Measurements from ENCODE around the gene CEBPZOS. TPM values are rescaled to one million over a fixed set of nuclear protein-coding genes. Genes with fewer than 3 reads are reported as not detected.

CEBPZOS gene
- total RNA-seq = 10 to 100 TPM; 16.3 to 33.6 (median 20.1) TPM

GRCh38 chr2:37196320-37197195 lies at the start of gene CEBPZOS:
TSS of gene CEBPZOS (plus strand) at chr2:37196496. CDS start at chr2:37199705, 3,209 bp downstream.
- WGBS = under 1% methylated on average over 64 of the region's 72 CpGs
- TF ChIP-seq EP300 (IDR thresholded peaks at IDR 0.05) (peak; percentile 48), POLR2A (IDR thresholded peaks at IDR 0.05) (peak; percentile 17 to 61), POLR2AphosphoS5 (IDR thresholded peaks at IDR 0.05) (peak in 2 of 3 donors; percentile 15 to 68), CTCF (IDR thresholded peaks at IDR 0.05) (peak in 1 of 2 donors; percentile 5)
- H3K4me1 ChIP-seq = peaks cover 32% of the 10 kb centered on the region
- no peaks in the 10 kb centered on the region for H3K27me3 ChIP-seq
- H3K36me3 ChIP-seq = peaks cover 13% of the 10 kb centered on the region
- H3K27ac ChIP-seq = peak within 1 kb of the TSS; percentile 92
- no peaks in the 10 kb centered on the region for H3K9me3 ChIP-seq
- DNase-seq (ENCODE audit: low spot score in 2 of 2) = peak; percentile 89 to 93
- H3K4me3 ChIP-seq = peak within 1 kb of the TSS; percentile 94

GRCh38 chr2:37148325-37148724 lies 48.0 kb upstream of the CEBPZOS start:
- Histone ChIP-seq H3K4me3 (no peak overlapping the region), H3K9me3 (no peaks in the 10 kb centered on the region), H3K4me1 (peaks cover 26% of the 10 kb centered on the region), H3K36me3 (peaks cover 38% of the 10 kb centered on the region), H3K27me3 (no peaks in the 10 kb centered on the region), H3K27ac (no peak overlapping the region)
- DNase-seq (ENCODE audit: low spot score in 2 of 2) = no peak
- TF ChIP-seq POLR2A (IDR thresholded peaks at IDR 0.05) (no peak), POLR2AphosphoS5 (IDR thresholded peaks at IDR 0.05) (no peak), CTCF (IDR thresholded peaks at IDR 0.05) (no peak), EP300 (IDR thresholded peaks at IDR 0.05) (no peak)
- WGBS = 72% methylated on average over 7 of the region's 7 CpGs

GRCh38 chr2:37149626-37150322 lies 46.5 kb upstream of the CEBPZOS start:
- DNase-seq (ENCODE audit: low spot score in 2 of 2) = no peak
- TF ChIP-seq POLR2AphosphoS5 (IDR thresholded peaks at IDR 0.05) = no peak
- no peak for TF ChIP-seq CTCF (IDR thresholded peaks at IDR 0.05)
- no peak for TF ChIP-seq POLR2A (IDR thresholded peaks at IDR 0.05)
- no peak for TF ChIP-seq EP300 (IDR thresholded peaks at IDR 0.05)
- Histone ChIP-seq H3K4me1 (peaks cover 30% of the 10 kb centered on the region), H3K9me3 (no peaks in the 10 kb centered on the region), H3K4me3 (no peak overlapping the region), H3K27ac (no peak overlapping the region), H3K27me3 (no peaks in the 10 kb centered on the region), H3K36me3 (peaks cover 33% of the 10 kb centered on the region)
- 41% methylated on average over 6 of the region's 6 CpGs for WGBS

- 89% methylated on average over 5 of the region's 5 CpGs for WGBS
- H3K27ac ChIP-seq = no peak overlapping the region
- TF ChIP-seq POLR2A (IDR thresholded peaks at IDR 0.05) (no peak), EP300 (IDR thresholded peaks at IDR 0.05) (no peak), CTCF (IDR thresholded peaks at IDR 0.05) (no peak), POLR2AphosphoS5 (IDR thresholded peaks at IDR 0.05) (no peak)
- H3K4me3 ChIP-seq = no peak overlapping the region
- no peaks in the 10 kb centered on the region for H3K9me3 ChIP-seq
- no peaks in the 10 kb centered on the region for H3K27me3 ChIP-seq
- peaks cover 55% of the 10 kb centered on the region for H3K4me1 ChIP-seq
- H3K36me3 ChIP-seq = peaks cover 2% of the 10 kb centered on the region
- DNase-seq (ENCODE audit: low spot score in 2 of 2) = no peak
Measured at GRCh38 chr2:37153224-37153623, 43.1 kb upstream of the CEBPZOS start.

GRCh38 chr2:37154785-37155184 lies 41.5 kb upstream of the CEBPZOS start:
- Histone ChIP-seq H3K4me3 (no peak overlapping the region), H3K27ac (no peak overlapping the region), H3K36me3 (no peaks in the 10 kb centered on the region), H3K4me1 (peaks cover 51% of the 10 kb centered on the region), H3K9me3 (no peaks in the 10 kb centered on the region), H3K27me3 (no peaks in the 10 kb centered on the region)
- 83% methylated on average over 4 of the region's 4 CpGs for WGBS
- no peak for TF ChIP-seq CTCF (IDR thresholded peaks at IDR 0.05)
- TF ChIP-seq EP300 (IDR thresholded peaks at IDR 0.05) = no peak
- TF ChIP-seq POLR2AphosphoS5 (IDR thresholded peaks at IDR 0.05) = no peak
- no peak for TF ChIP-seq POLR2A (IDR thresholded peaks at IDR 0.05)
- DNase-seq (ENCODE audit: low spot score in 2 of 2) = no peak

Data from suprapubic skin (tissue), 4 donors.